Measurements from ENCODE around the gene ZFR2.

DNA sequence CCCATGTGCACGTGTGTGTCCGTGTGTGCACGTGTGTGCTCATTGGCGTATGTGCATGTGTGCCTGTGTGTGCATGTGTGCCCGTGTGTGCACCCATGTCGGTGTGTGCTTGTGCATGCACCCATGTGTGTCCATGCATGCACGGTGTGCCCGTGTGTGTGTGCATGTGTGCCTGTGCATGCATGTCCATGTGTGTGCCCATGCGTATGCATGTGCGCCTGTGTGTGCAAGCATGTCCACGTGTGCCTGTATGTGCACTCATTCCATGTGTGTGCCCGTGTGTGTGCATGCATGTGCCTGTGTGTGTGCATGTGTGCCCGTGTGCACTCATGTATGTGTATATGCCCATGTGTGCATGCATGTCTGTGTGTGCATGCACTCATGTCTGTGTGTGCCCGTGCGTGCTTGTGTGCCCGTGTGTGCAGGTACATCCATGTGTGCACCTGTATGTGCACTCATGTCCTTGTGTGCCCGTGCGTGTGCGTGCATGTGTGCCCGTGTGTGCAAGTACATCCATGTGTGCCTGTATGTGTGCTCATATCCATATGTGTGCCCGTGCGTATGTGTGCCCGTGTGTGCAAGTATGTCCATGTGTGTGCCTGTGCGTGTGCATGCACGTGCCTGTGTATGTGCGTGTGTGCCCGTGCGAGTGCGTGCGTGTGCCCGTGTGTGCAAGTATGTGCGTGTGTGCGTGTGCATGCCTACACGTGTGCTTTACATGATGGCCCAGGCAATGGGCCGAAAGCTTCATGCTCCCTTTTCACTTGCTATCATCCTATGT, 61.1 kb downstream of the ZFR2 start:
- TF ChIP-seq, protein P1, sequence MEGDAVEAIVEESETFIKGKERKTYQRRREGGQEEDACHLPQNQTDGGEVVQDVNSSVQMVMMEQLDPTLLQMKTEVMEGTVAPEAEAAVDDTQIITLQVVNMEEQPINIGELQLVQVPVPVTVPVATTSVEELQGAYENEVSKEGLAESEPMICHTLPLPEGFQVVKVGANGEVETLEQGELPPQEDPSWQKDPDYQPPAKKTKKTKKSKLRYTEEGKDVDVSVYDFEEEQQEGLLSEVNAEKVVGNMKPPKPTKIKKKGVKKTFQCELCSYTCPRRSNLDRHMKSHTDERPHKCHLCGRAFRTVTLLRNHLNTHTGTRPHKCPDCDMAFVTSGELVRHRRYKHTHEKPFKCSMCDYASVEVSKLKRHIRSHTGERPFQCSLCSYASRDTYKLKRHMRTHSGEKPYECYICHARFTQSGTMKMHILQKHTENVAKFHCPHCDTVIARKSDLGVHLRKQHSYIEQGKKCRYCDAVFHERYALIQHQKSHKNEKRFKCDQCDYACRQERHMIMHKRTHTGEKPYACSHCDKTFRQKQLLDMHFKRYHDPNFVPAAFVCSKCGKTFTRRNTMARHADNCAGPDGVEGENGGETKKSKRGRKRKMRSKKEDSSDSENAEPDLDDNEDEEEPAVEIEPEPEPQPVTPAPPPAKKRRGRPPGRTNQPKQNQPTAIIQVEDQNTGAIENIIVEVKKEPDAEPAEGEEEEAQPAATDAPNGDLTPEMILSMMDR (IDR thresholded peaks at IDR 0.05 in 4 of 5, conservative IDR thresholded peaks at IDR 0.05 in 1 of 5): no peak
- TF ChIP-seq POLR2A (IDR thresholded peaks at IDR 0.05): no peak
